HepG2 (cell line): ENCODE measurements around the gene GIPC1. TPM values are rescaled to one million over a fixed set of nuclear protein-coding genes. Genes with fewer than 3 reads are reported as not detected.

Experiments
- ATAC-seq: fragments of 200-7000 bp; cut with Tn5 transposase; 3 replicates; pipeline ENCODE4 v1.9.1; 2020; ENCODE audit warnings: mild to moderate bottlenecking, moderate library complexity
- BruUV-seq: library from RNA; stranded (reverse); fragments of 400-500 nt; replicated peaks from 2 replicates; lab custom pipeline; 2021; lab: Mats Ljungman, UMichigan
- CTCF ChIA-PET: fragments of 300-600 bp; formaldehyde crosslinking; extraction: SDS; loops from one replicate; lab custom pipeline; 2021; ENCODE audit warnings: low total read pairs, inconsistent platforms, low intra/inter-chr PET ratio; lab: Yijun Ruan, JAX
- POLR2A ChIA-PET: fragments of 350-600 bp; sonication (Branson Sonifier 250); formaldehyde crosslinking; loops from one replicate; lab custom pipeline; 2020; ENCODE audit warnings: antibody characterized with exemption, inconsistent platforms; lab: Yijun Ruan, JAX
- DNase-seq: peaks from one replicate; pipeline ENCODE4 v3.0.0-alpha.2; 2015; ENCODE audit warnings: low spot score
- FAIRE-seq: peaks from 3 replicates; lab custom pipeline; 2011; peaks lifted over from hg19 to GRCh38; lab: Jason Lieb, UNC
- H2AFZ ChIP-seq: one replicate; pipeline ENCODE4 v1.6.1; 2011; ENCODE audit warnings: low read length, inconsistent platforms
- H3K27ac ChIP-seq: fragments of 300-600 bp; 3 replicates; pipeline ENCODE4 v1.8.0; 2011; ENCODE audit warnings: mixed run types, mild to moderate bottlenecking, mixed read lengths, low read length, inconsistent platforms; ENCODE audit not compliant: insufficient read depth; ENCODE audit errors: extremely low read length
- H3K27me3 ChIP-seq, 2 experiments: fragments of 200-600 bp in 1 of 2; 2 replicates in 1 of 2; 3 replicates in 1 of 2; pipeline versions ENCODE4 v1.6.0 to v1.8.0; 2011; ENCODE audit warnings: low read length in 2 of 2, mild to moderate bottlenecking in 2 of 2, moderate library complexity in 2 of 2, inconsistent platforms in 1 of 2; ENCODE audit not compliant: insufficient read depth in 2 of 2, control insufficient read depth in 1 of 2
- H3K36me3 ChIP-seq, 2 experiments: fragments of 200-600 bp in 1 of 2; replicated peaks in 1 of 2; 2 replicates in 1 of 2; 3 replicates in 1 of 2; pipeline versions ENCODE4 v1.5.1 to v1.8.0; 2011; ENCODE audit warnings: low read length in 2 of 2, inconsistent platforms in 1 of 2; ENCODE audit not compliant: insufficient read depth in 2 of 2, control insufficient read depth in 1 of 2
- H3K4me1 ChIP-seq: 2 replicates; pipeline ENCODE4 v1.5.1; 2012; ENCODE audit warnings: low read length, inconsistent platforms; ENCODE audit not compliant: insufficient read depth
- H3K4me2 ChIP-seq: 2 replicates; pipeline ENCODE4 v1.6.0; 2011; ENCODE audit warnings: low read depth, low read length, inconsistent platforms
- H3K4me3 ChIP-seq, 3 experiments: fragments of 200-600 bp in 1 of 3; sonication (generic), shearing (Covaris generic) in 1 of 3; replicated peaks in 1 of 3; 2 replicates each; pipeline ENCODE4 v1.5.1; 2011 to 2016; ENCODE audit warnings: low read length in 3 of 3, inconsistent platforms in 2 of 3, low read depth in 2 of 3, mild to moderate bottlenecking in 2 of 3, control low read depth in 1 of 3, mixed read lengths in 1 of 3; ENCODE audit not compliant: insufficient read depth in 1 of 3
- H3K79me2 ChIP-seq: one replicate; pipeline ENCODE4 v1.6.1; 2011; ENCODE audit warnings: low read length, inconsistent platforms; ENCODE audit not compliant: insufficient read depth
- H3K9ac ChIP-seq: 2 replicates; pipeline ENCODE4 v1.6.0; 2011; ENCODE audit warnings: mild to moderate bottlenecking, low read depth, low read length, inconsistent platforms; ENCODE audit not compliant: insufficient read depth
- H3K9me3 ChIP-seq: 2 replicates; pipeline ENCODE4 v1.5.1; 2012; ENCODE audit warnings: mild to moderate bottlenecking, low read length
- H4K20me1 ChIP-seq: 2 replicates; pipeline ENCODE4 v1.6.0; 2011; ENCODE audit warnings: inconsistent platforms, mild to moderate bottlenecking, low read length, moderate library complexity; ENCODE audit not compliant: insufficient read depth
- ATF4 ChIP-seq, 2 experiments: fragments of 450-650 bp in 1 of 2; sonication (generic) in 1 of 2; formaldehyde crosslinking; IDR thresholded peaks; 2 replicates each; pipeline versions ENCODE4 v1.5.0 to v1.8.0; 2020 to 2022; ENCODE audit warnings: mild to moderate bottlenecking in 1 of 2, missing genetic modification reagents in 1 of 2
- HNRNPK ChIP-seq: fragments of 200-400 bp; formaldehyde crosslinking; IDR thresholded peaks from 2 replicates; pipeline ENCODE4 v1.6.1; 2018; ENCODE audit warnings: low read length, low read depth, moderate library complexity, mild to moderate bottlenecking; ENCODE audit not compliant: poor library complexity, severe bottlenecking
- HNRNPL ChIP-seq: fragments of 200-400 bp; formaldehyde crosslinking; IDR thresholded peaks from 2 replicates; pipeline ENCODE4 v1.6.1; 2017; ENCODE audit warnings: mild to moderate bottlenecking, low read depth, low read length
- IKZF1 ChIP-seq: fragments of 450-650 bp; IDR thresholded peaks from 2 replicates; pipeline ENCODE4 v1.7.1; 2016
- NFAT5 ChIP-seq: sonication (generic); formaldehyde crosslinking; IDR thresholded peaks from 2 replicates; pipeline ENCODE4 v1.4.0; 2020; ENCODE audit warnings: missing genetic modification reagents
- NFYB ChIP-seq: sonication (generic); formaldehyde crosslinking; IDR thresholded peaks from 2 replicates; pipeline ENCODE4 v1.4.0; 2020; ENCODE audit warnings: missing genetic modification reagents
- SNAI1 ChIP-seq: sonication (generic); formaldehyde crosslinking; IDR thresholded peaks from 2 replicates; pipeline ENCODE4 v1.5.0; 2020; ENCODE audit warnings: mild to moderate bottlenecking, missing genetic modification reagents, borderline replicate concordance
- TOPORS ChIP-seq: sonication (generic); formaldehyde crosslinking; IDR thresholded peaks from 2 replicates; pipeline ENCODE4 v1.8.0; 2023; ENCODE audit warnings: mild to moderate bottlenecking, missing genetic modification reagents
- ZNF335 ChIP-seq: sonication (generic); formaldehyde crosslinking; IDR thresholded peaks from 2 replicates; pipeline ENCODE4 v1.4.0; 2020; ENCODE audit warnings: missing genetic modification reagents
- ZNF703 ChIP-seq: sonication (generic); formaldehyde crosslinking; IDR thresholded peaks from 2 replicates; pipeline ENCODE4 v1.5.1; 2020; ENCODE audit warnings: missing genetic modification reagents, mild to moderate bottlenecking, moderate library complexity, borderline replicate concordance
- WGBS: methylation state at CpG from one replicate; pipeline ENCODE4 v1.1.6; 2017; ENCODE audit warnings: low lambda C conversion rate; 5-methylcytosine and 5-hydroxymethylcytosine counted together
- in situ Hi-C: cut with HindIII; loops from 2 replicates; pipeline ENCODE4 v1.10.0; 2017; ENCODE audit warnings: low pct_unique_long_range_greater_than_20kb; ENCODE audit not compliant: extremely low pct_ligation_motif_present
- intact Hi-C: fragments of 100-400 bp; cut with micrococcal nuclease; formaldehyde crosslinking; loops from one replicate; pipeline ENCODE4 v1.10.0; 2022; ENCODE audit not compliant: unreplicated experiment
- polyA plus RNA-seq, 8 experiments: library from polyadenylated mRNA; depleted of rRNA in 3 of 8; stranded (reverse) in 7 of 8; unstranded in 1 of 8; fragments of >200 nt; fragmentation: Illumina TruSeq in 4 of 8; extraction: Trizol in 4 of 8; gene quantifications; 2 replicates each; pipeline versions ENCODE4 v1.2.1 to v1.2.3, GENCODE V29; 2011 to 2016; ENCODE audit warnings: low read depth in 4 of 8, missing spikeins in 1 of 8, mixed read lengths in 1 of 8; ENCODE audit not compliant: insufficient read depth in 1 of 8
- total RNA-seq, 5 experiments: library from RNA; depleted of rRNA; stranded (reverse); fragments of >200 nt; fragmentation: Illumina TruSeq; extraction: Trizol; gene quantifications; 2 replicates each; pipeline ENCODE4 v1.2.3, GENCODE V29; 2016; ENCODE audit warnings: low read depth in 1 of 5

Gene GIPC1
- total and polyA plus RNA-seq, 2 of the 13 experiments (the other 11 are each of a cell fraction or from before 2014, with no cell fraction given), result 27.1 to 48.1 TPM

GRCh38 chr19:14511229-14511593, 15.3 kb upstream of the GIPC1 start (continued):
- no peak for TF ChIP-seq NFAT5 (CRISPR knock-in tag)
- no peak for TF ChIP-seq SNAI1 (CRISPR knock-in tag)
- no peak for TF ChIP-seq ZNF703 (CRISPR knock-in tag)
- no peak for TF ChIP-seq ZNF335 (CRISPR knock-in tag)

GRCh38 chr19:14510311-14511228, 14.6 kb upstream of the GIPC1 start:
- POLR2A ChIA-PET, result interaction anchor here (0.6 to 5.7 kb wide), 4 partner anchors 8 to 15 kb away, joined by 3 to 38 read pairs (median 18); partner anchors contain the start of genes DNAJB1 and GIPC1
- Histone ChIP-seq H3K4me2 (peak overlapping the region; percentile 73), H3K9ac (no peak overlapping the region), H4K20me1 (peaks cover 15% of the 10 kb centered on the region), H3K4me1 (peaks cover 98% of the 10 kb centered on the region), H3K4me3 (peak overlapping the region in 2 of 3 experiments; percentile 30 to 47; a peak in 4 of 6 replicates), H3K27me3 (no peaks in the 10 kb centered on the region), H3K36me3 (peaks cover 4 to 15% of the 10 kb centered on the region in 2 experiments; a peak in 4 of 5 replicates), H2AFZ (no peak overlapping the region), H3K9me3 (no peaks in the 10 kb centered on the region), H3K79me2 (peaks cover 15% of the 10 kb centered on the region), H3K27ac (no peak overlapping the region)
- ATAC-seq, result no peak
- intact Hi-C loops (no loop called here), in situ Hi-C loops (no loop called here)
- DNase-seq, result no peak
- no peak for FAIRE-seq
- no TSS peak for BruUV-seq
- 8% methylated on average over 22 of the region's 22 CpGs for WGBS
- CTCF ChIA-PET, result no interaction called here
- TF ChIP-seq IKZF1, result no peak
- TF ChIP-seq TOPORS (CRISPR knock-in tag), result no peak
- no peak for TF ChIP-seq NFYB (CRISPR knock-in tag)
- TF ChIP-seq HNRNPK, result no peak
- TF ChIP-seq ATF4 (CRISPR knock-in tag; IDR thresholded peaks at IDR 0.05), result peak in 1 of 2 experiments; percentile 84; a peak in 2 of 4 replicates
- TF ChIP-seq HNRNPL, result no peak
